ENCODE data around the gene SLC5A4. TPM values are rescaled to one million over a fixed set of nuclear protein-coding genes. Genes with fewer than 3 reads are reported as not detected.

The SLC5A4 gene
- total and polyA plus RNA-seq, 7 donors: 0.03 to 0.45 (median 0.19) TPM; not detected in 4

- whole genome bisulfite sequencing, 3 donors: 82 to 88% (median 82%) methylated on average over 3 of the region's 3 CpGs
Observed at GRCh38 chr22:32185821-32186220, 69.3 kb downstream of the SLC5A4 start.

GRCh38 chr22:32183625-32184024 lies 71.5 kb downstream of the SLC5A4 start:
- H3K27me3 ChIP-seq (ENCODE audit: insufficient read depth in 3 of 3, low read length in 2 of 3): peaks cover 0 to 19% (median 0%) of the 10 kb centered on the region in 3 donors
- TF ChIP-seq CTCF (IDR thresholded peaks at IDR 0.05): no peak

More at GRCh38 chr22:32185821-32186220, 69.3 kb downstream of the SLC5A4 start:
- H3K9me3 ChIP-seq: no peaks in the 10 kb centered on the region
- no peak for DNase-seq
- no peak for ATAC-seq
- TF ChIP-seq CTCF (IDR thresholded peaks at IDR 0.05): no peak
- no peaks in the 10 kb centered on the region for H3K36me3 ChIP-seq (ENCODE audit: insufficient read depth in 1 of 2, low read depth in 1 of 2)
- H3K4me3 ChIP-seq: no peak overlapping the region
- intact Hi-C loops (cut with DNase I): no loop called here
- no peaks in the 10 kb centered on the region for H3K4me1 ChIP-seq
- H3K27me3 ChIP-seq (ENCODE audit: insufficient read depth in 3 of 3, low read length in 2 of 3): peaks cover 0 to 11% (median 0%) of the 10 kb centered on the region in 3 donors
- H3K27ac ChIP-seq: no peak overlapping the region

GRCh38 chr22:32181043-32181442 lies 74.1 kb downstream of the SLC5A4 start:
- DNase-seq (no peak), ATAC-seq (no peak)
- Histone ChIP-seq H3K9me3 (no peaks in the 10 kb centered on the region), H3K4me1 (no peaks in the 10 kb centered on the region), H3K36me3 (ENCODE audit: insufficient read depth in 1 of 2, low read depth in 1 of 2) (no peaks in the 10 kb centered on the region), H3K4me3 (no peak overlapping the region), H3K27ac (no peak overlapping the region), H3K27me3 (ENCODE audit: insufficient read depth in 3 of 3, low read length in 2 of 3) (peaks cover 0 to 40% (median 8%) of the 10 kb centered on the region in 3 donors)
- no peak for TF ChIP-seq CTCF (IDR thresholded peaks at IDR 0.05)
- WGBS, 3 donors: 70 to 77% (median 75%) methylated on average over 6 of the region's 6 CpGs
- intact Hi-C loops (cut with DNase I): no loop called here

More at GRCh38 chr22:32183625-32184024, 71.5 kb downstream of the SLC5A4 start:
- H3K4me1 ChIP-seq: no peaks in the 10 kb centered on the region
- no peaks in the 10 kb centered on the region for H3K36me3 ChIP-seq (ENCODE audit: insufficient read depth in 1 of 2, low read depth in 1 of 2)
- WGBS, 3 donors: 74 to 84% (median 76%) methylated on average over 3 of the region's 3 CpGs
- no peaks in the 10 kb centered on the region for H3K9me3 ChIP-seq
- ATAC-seq (no peak), DNase-seq (no peak)
- no peak overlapping the region for H3K27ac ChIP-seq
- intact Hi-C loops (cut with DNase I): no loop called here
- no peak overlapping the region for H3K4me3 ChIP-seq

- H3K36me3 ChIP-seq (ENCODE audit: insufficient read depth in 1 of 2, low read depth in 1 of 2): no peaks in the 10 kb centered on the region
- H3K4me3 ChIP-seq: no peak overlapping the region
- no peaks in the 10 kb centered on the region for H3K4me1 ChIP-seq
- intact Hi-C loops (cut with DNase I): no loop called here
- ATAC-seq (no peak), DNase-seq (no peak)
- no peaks in the 10 kb centered on the region for H3K9me3 ChIP-seq
- H3K27me3 ChIP-seq (ENCODE audit: insufficient read depth in 3 of 3, low read length in 2 of 3): peaks cover 0 to 52% (median 16%) of the 10 kb centered on the region in 3 donors
- 82 to 88% (median 86%) methylated on average over 8 of the region's 8 CpGs for WGBS, 3 donors
- TF ChIP-seq CTCF (IDR thresholded peaks at IDR 0.05): no peak
- H3K27ac ChIP-seq: no peak overlapping the region
Observed at GRCh38 chr22:32177221-32177765, 77.9 kb downstream of the SLC5A4 start.
